ENCODE measurements around the gene FMO3. TPM values are rescaled to one million over a fixed set of nuclear protein-coding genes. Genes with fewer than 3 reads are reported as not detected.

The FMO3 gene
- total and polyA plus RNA-seq, 12 donors, result 0.22 to 34.6 (median 12.9) TPM

DNA sequence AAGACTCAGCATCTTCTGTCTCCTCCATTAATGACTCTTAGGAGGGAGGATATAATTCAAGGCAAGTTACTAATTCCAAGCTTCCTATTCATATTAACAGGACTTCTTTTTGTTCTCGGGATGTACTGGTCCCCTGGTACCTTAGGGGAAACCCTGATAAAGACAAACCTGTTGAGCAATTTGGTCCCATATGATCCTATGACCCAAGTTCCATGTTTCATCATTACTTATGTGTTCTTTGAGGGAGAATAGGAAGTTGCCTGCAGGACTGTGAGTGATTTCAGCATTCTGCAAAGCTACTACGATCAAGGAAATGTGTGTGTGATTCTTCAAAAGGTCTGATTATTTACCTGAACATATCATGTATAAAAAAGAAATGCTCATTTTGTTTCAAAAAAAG, 5.8 kb upstream of the FMO3 start:
- no peaks in the 10 kb centered on the region for H3K36me3 ChIP-seq (replicated peaks in 1 of 2)
- H3K4me3 ChIP-seq, result no peak overlapping the region
- TF ChIP-seq, protein P1, sequence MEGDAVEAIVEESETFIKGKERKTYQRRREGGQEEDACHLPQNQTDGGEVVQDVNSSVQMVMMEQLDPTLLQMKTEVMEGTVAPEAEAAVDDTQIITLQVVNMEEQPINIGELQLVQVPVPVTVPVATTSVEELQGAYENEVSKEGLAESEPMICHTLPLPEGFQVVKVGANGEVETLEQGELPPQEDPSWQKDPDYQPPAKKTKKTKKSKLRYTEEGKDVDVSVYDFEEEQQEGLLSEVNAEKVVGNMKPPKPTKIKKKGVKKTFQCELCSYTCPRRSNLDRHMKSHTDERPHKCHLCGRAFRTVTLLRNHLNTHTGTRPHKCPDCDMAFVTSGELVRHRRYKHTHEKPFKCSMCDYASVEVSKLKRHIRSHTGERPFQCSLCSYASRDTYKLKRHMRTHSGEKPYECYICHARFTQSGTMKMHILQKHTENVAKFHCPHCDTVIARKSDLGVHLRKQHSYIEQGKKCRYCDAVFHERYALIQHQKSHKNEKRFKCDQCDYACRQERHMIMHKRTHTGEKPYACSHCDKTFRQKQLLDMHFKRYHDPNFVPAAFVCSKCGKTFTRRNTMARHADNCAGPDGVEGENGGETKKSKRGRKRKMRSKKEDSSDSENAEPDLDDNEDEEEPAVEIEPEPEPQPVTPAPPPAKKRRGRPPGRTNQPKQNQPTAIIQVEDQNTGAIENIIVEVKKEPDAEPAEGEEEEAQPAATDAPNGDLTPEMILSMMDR (IDR thresholded peaks at IDR 0.05), result no peak
- H3K4me1 ChIP-seq (replicated peaks in 1 of 2), result peaks cover 0 to 14% of the 10 kb centered on the region in 2 donors
- no peaks in the 10 kb centered on the region for H3K9me3 ChIP-seq (replicated peaks in 1 of 3)
- WGBS, 4 donors, result 67 to 78% (median 76%) methylated on average over 2 of the region's 2 CpGs
- intact Hi-C loops (cut with DNase I), result no loop called here
- no peak for DNase-seq
- no peak overlapping the region for H3K27ac ChIP-seq
- H3K27me3 ChIP-seq, result no peaks in the 10 kb centered on the region

DNA sequence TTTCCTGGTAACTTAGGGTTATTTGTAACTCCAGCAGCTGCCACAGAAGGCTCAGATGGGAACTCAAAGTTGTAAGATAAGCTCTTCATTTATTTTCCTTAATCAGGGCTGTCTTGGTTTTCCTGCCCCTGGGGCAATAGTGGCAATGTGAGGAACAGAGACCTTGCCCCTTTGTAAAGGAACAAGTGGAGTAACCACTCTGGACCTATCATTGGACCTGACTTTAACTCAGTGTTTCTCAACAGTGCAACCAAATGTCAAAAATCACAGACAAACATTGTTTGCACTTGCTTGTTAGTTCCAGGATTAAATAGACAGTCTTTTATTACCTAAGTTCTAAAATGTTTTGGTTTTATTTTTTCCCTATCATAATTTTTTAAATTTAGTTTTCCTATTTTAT, 2.8 kb upstream of the FMO3 start:
- intact Hi-C loops (cut with DNase I), result no loop called here
- Histone ChIP-seq H3K4me1 (replicated peaks in 1 of 2) (peaks cover 0 to 4% of the 10 kb centered on the region in 2 donors), H3K4me3 (no peak overlapping the region), H3K27ac (no peak overlapping the region), H3K36me3 (replicated peaks in 1 of 2) (no peaks in the 10 kb centered on the region), H3K9me3 (replicated peaks in 1 of 3) (no peaks in the 10 kb centered on the region), H3K27me3 (no peaks in the 10 kb centered on the region)
- TF ChIP-seq, protein P1 (IDR thresholded peaks at IDR 0.05), result no peak
- no peak for TF ChIP-seq POLR2A (IDR thresholded peaks at IDR 0.05)
- no peak for DNase-seq

DNA sequence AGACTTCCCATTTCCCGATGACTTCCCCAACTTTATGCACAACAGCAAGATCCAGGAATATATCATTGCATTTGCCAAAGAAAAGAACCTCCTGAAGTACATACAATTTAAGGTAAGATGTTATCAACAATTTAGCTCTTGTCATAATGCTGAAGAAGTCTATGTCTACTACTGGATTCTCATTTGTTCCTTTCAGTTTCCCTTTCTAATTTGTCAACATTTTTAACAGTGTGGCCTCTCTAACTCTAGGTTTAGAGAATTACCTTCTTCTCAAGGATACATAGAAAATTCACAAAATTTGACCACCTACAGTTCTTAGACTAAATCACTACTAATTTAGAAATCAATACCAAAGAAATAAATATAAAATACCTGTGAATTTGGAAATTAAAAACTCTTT, 13.2 kb downstream of the FMO3 start:
- WGBS, 4 donors, result 86 to 100% (median 95%) methylated on average over 1 of the region's 1 CpG
- Histone ChIP-seq H3K9me3 (replicated peaks in 1 of 3) (no peaks in the 10 kb centered on the region), H3K4me1 (replicated peaks in 1 of 2) (peaks cover 0 to 1% of the 10 kb centered on the region in 2 donors), H3K4me3 (no peak overlapping the region), H3K27ac (no peak overlapping the region), H3K36me3 (replicated peaks in 1 of 2) (no peaks in the 10 kb centered on the region), H3K27me3 (no peaks in the 10 kb centered on the region)
- intact Hi-C loops (cut with DNase I), result no loop called here
- DNase-seq, result no peak
- TF ChIP-seq POLR2A (IDR thresholded peaks at IDR 0.05), result no peak
- TF ChIP-seq, protein P1 (IDR thresholded peaks at IDR 0.05), result no peak

DNA sequence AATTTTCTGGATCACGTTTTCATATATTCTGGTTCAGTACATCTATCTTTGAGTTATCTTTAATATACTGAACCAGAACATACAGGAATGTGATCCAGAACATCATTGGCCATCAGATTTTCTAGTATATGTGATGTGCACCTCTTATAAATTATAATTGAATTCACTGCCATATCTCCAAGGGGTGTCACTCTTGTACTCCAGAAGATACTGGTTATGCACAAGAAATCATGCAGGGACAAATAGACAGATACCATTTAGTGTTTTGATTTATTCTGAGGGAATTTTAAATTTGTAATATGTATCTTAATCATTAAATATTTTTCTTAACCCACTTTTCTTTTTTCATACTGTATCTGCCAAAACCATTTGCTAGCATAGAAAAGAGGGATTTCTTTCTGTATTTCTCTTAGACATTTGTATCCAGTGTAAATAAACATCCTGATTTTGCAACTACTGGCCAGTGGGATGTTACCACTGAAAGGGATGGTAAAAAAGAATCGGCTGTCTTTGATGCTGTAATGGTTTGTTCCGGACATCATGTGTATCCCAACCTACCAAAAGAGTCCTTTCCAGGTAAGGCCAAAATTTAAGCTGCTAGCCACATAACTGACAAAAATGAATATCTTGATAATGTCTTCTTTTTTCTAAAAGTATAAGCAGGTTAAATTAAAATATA, 16.7 kb downstream of the FMO3 start:
- H3K27ac ChIP-seq, result no peak overlapping the region
- peaks cover 0 to 5% of the 10 kb centered on the region in 2 donors for H3K4me1 ChIP-seq (replicated peaks in 1 of 2)
- DNase-seq, result no peak
- intact Hi-C loops (cut with DNase I), result no loop called here
- no peaks in the 10 kb centered on the region for H3K9me3 ChIP-seq (replicated peaks in 1 of 3)
- 51 to 68% (median 60%) methylated on average over 3 of the region's 3 CpGs for WGBS, 4 donors
- TF ChIP-seq POLR2A (IDR thresholded peaks at IDR 0.05), result no peak
- TF ChIP-seq, protein P1 (IDR thresholded peaks at IDR 0.05), result no peak
- no peak overlapping the region for H3K4me3 ChIP-seq
- no peaks in the 10 kb centered on the region for H3K36me3 ChIP-seq (replicated peaks in 1 of 2)
- H3K27me3 ChIP-seq, result no peaks in the 10 kb centered on the region

Measured in adrenal gland (tissue), 12 donors.